SU-DHL-6 (cell line): ENCODE results near the gene NFATC3.

Source experiments
- H2AFZ ChIP-seq: fragments of 200-600 bp; sonication (generic); 2 replicates; pipeline ENCODE4 v1.6.1; 2014; ENCODE audit warnings: low read depth, mild to moderate bottlenecking, moderate library complexity, mixed read lengths, antibody characterized with exemption, low read length; ENCODE audit not compliant: severe bottlenecking
- H3F3A ChIP-seq: fragments of 200-600 bp; shearing (Covaris generic); 2 replicates; pipeline ENCODE4 v1.6.0; 2016; ENCODE audit warnings: antibody characterized with exemption, mild to moderate bottlenecking; ENCODE audit not compliant: insufficient read depth
- H3K27ac ChIP-seq: fragments of 200-600 bp; sonication (generic); 2 replicates; pipeline ENCODE4 v1.5.1; 2016; ENCODE audit warnings: low read depth, mild to moderate bottlenecking, low read length, moderate library complexity, mixed read lengths
- H3K27me3 ChIP-seq: fragments of 200-600 bp; sonication (generic), shearing (Covaris generic); 2 replicates; pipeline ENCODE4 v1.6.0; 2014; ENCODE audit warnings: mild to moderate bottlenecking, low read length
- H3K36me3 ChIP-seq: fragments of 200-600 bp; sonication (generic); 2 replicates; pipeline ENCODE4 v1.6.1; 2014; ENCODE audit warnings: mild to moderate bottlenecking, low read length, mixed read lengths
- H3K4me2 ChIP-seq: fragments of 300-600, 200-600 bp; shearing (Covaris generic), sonication (generic); 2 replicates; pipeline ENCODE4 v1.6.0; 2014; ENCODE audit warnings: low read length, low read depth, mild to moderate bottlenecking; ENCODE audit not compliant: poor library complexity, severe bottlenecking
- H3K4me3 ChIP-seq: fragments of 200-600 bp; sonication (generic); 2 replicates; pipeline ENCODE4 v1.5.1; 2014; ENCODE audit warnings: antibody characterized with exemption, low read length, mild to moderate bottlenecking, mixed read lengths; ENCODE audit not compliant: insufficient read depth, poor library complexity, severe bottlenecking
- H3K79me2 ChIP-seq: fragments of 200-600 bp; sonication (generic); 2 replicates; pipeline ENCODE4 v1.6.1; 2014; ENCODE audit warnings: mild to moderate bottlenecking, low read length, moderate library complexity; ENCODE audit not compliant: insufficient read depth
- H3K9ac ChIP-seq: fragments of 200-600 bp; sonication (generic); 2 replicates; pipeline ENCODE4 v1.7.0; 2014; ENCODE audit warnings: mild to moderate bottlenecking, low read length
- H3K9me2 ChIP-seq: fragments of 200-600 bp; sonication (generic); replicated peaks from 2 replicates; pipeline ENCODE4 v1.6.1; 2014; ENCODE audit warnings: low read length; ENCODE audit not compliant: insufficient read depth
- H3K9me3 ChIP-seq: fragments of 200-600 bp; sonication (generic); 2 replicates; pipeline ENCODE4 v1.6.1; 2014; ENCODE audit warnings: low read length, mixed read lengths; ENCODE audit not compliant: insufficient read depth
- H4K20me1 ChIP-seq: fragments of 200-600 bp; sonication (generic); 2 replicates; pipeline ENCODE4 v1.6.1; 2014; ENCODE audit warnings: low read depth, mild to moderate bottlenecking, antibody characterized with exemption, low read length, moderate library complexity, mixed read lengths
- EZH2phosphoT487 ChIP-seq: fragments of 200-600 bp; sonication (generic), shearing (Covaris generic); conservative IDR thresholded peaks from 2 replicates; pipeline ENCODE4 v1.6.1; 2018; ENCODE audit warnings: mild to moderate bottlenecking, antibody characterized with exemption, low read length, moderate library complexity, mixed read lengths
- TF ChIP-seq, protein P1 (sequence below): fragments of 200-600 bp; sonication (generic); IDR thresholded peaks from one replicate; pipeline ENCODE4 v1.5.1; 2017; ENCODE audit warnings: antibody characterized with exemption, mild to moderate bottlenecking, low read length, moderate library complexity; ENCODE audit not compliant: insufficient read depth, poor library complexity, severe bottlenecking

Gene NFATC3

GRCh38 chr16:68247932-68248331 lies 162.8 kb downstream of the NFATC3 start:
- Histone ChIP-seq H3K4me3 (no peak overlapping the region), H3K27ac (peak overlapping the region; percentile 20; the same call in 1 of the 2 replicates), H3F3A (peaks cover 22% of the 10 kb centered on the region), H3K9ac (no peak overlapping the region), H3K27me3 (no peaks in the 10 kb centered on the region), H4K20me1 (no peaks in the 10 kb centered on the region), H3K4me2 (no peak overlapping the region), H3K9me2 (no peaks in the 10 kb centered on the region), H3K36me3 (no peaks in the 10 kb centered on the region), H3K79me2 (peaks cover 18% of the 10 kb centered on the region; the same call in 1 of the 2 replicates), H2AFZ (no peak overlapping the region), H3K9me3 (no peaks in the 10 kb centered on the region)
- TF ChIP-seq, protein P1, sequence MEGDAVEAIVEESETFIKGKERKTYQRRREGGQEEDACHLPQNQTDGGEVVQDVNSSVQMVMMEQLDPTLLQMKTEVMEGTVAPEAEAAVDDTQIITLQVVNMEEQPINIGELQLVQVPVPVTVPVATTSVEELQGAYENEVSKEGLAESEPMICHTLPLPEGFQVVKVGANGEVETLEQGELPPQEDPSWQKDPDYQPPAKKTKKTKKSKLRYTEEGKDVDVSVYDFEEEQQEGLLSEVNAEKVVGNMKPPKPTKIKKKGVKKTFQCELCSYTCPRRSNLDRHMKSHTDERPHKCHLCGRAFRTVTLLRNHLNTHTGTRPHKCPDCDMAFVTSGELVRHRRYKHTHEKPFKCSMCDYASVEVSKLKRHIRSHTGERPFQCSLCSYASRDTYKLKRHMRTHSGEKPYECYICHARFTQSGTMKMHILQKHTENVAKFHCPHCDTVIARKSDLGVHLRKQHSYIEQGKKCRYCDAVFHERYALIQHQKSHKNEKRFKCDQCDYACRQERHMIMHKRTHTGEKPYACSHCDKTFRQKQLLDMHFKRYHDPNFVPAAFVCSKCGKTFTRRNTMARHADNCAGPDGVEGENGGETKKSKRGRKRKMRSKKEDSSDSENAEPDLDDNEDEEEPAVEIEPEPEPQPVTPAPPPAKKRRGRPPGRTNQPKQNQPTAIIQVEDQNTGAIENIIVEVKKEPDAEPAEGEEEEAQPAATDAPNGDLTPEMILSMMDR, result no peak
- no peak for TF ChIP-seq EZH2phosphoT487

DNA sequence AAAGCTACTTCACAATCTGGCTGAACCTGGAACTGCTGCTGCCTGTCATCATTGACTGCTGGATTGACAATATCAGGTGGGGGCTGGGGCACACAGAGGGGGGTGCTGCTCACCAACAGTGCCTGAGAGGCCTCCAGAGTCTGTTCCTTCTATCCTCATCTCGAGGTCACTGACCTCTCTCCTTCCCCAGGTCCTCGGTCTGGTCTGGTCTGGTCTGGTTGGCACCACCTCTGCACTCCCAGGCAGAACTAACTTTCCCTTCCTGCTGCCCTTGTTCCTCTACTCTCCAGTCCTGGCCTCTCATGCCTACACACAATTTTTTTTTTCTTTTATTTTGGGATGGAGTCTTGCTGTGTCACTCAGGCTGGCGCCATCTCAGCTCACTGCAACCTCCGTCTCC lies 164.2 kb downstream of the NFATC3 start:
- Histone ChIP-seq H3K4me3 (no peak overlapping the region), H3K9me2 (no peaks in the 10 kb centered on the region), H3F3A (peaks cover 22% of the 10 kb centered on the region), H3K9me3 (no peaks in the 10 kb centered on the region), H3K27ac (no peak overlapping the region), H3K79me2 (peaks cover 18% of the 10 kb centered on the region; the same call in 1 of the 2 replicates), H3K36me3 (no peaks in the 10 kb centered on the region), H3K27me3 (no peaks in the 10 kb centered on the region), H3K9ac (no peak overlapping the region), H2AFZ (no peak overlapping the region), H4K20me1 (no peaks in the 10 kb centered on the region), H3K4me2 (no peak overlapping the region)
- TF ChIP-seq, protein P1, result no peak
- TF ChIP-seq EZH2phosphoT487, result no peak

DNA sequence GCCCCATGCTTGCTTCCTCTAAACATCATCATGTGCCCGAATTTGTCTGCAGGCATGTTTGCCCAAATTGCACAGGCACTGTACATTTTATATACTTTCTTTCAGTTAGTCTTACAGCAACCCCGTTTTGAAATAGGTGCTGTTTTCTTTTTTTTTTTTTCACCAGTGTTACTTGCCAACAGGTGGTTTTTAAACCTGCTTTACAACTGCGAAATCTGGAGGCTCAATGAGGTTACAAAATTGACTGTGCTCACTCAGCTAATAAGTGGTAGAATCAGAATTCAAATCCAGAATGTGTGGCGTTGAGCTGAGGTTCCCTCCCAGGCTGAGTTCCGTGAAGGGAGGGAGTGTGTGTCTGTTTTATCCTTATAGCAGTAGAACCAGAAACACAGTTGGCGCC lies 165.8 kb downstream of the NFATC3 start:
- Histone ChIP-seq H3K36me3 (no peaks in the 10 kb centered on the region), H3K9ac (peak overlapping the region; percentile 28), H3K79me2 (peaks cover 11% of the 10 kb centered on the region; the same call in 1 of the 2 replicates), H3K9me3 (no peaks in the 10 kb centered on the region), H3K9me2 (no peaks in the 10 kb centered on the region), H2AFZ (no peak overlapping the region), H3K4me2 (peak overlapping the region; percentile 57), H3K27ac (peak overlapping the region; percentile 97), H4K20me1 (no peaks in the 10 kb centered on the region), H3F3A (peaks cover 22% of the 10 kb centered on the region), H3K4me3 (no peak overlapping the region), H3K27me3 (no peaks in the 10 kb centered on the region)
- TF ChIP-seq, protein P1, result no peak
- no peak for TF ChIP-seq EZH2phosphoT487
